CD14-positive monocyte (primary cell): ENCODE measurements around the gene KCNIP2. TPM values are rescaled to one million over a fixed set of nuclear protein-coding genes. Genes with fewer than 3 reads are reported as not detected.

Experiments used
- DNase-seq, 3 donors: peaks; one replicate each; pipeline ENCODE4 v3.0.0-alpha.2; 2011 to 2022
- H2AFZ ChIP-seq: 2 replicates; pipeline ENCODE4 v1.6.0; 2012; ENCODE audit warnings: mild to moderate bottlenecking, low read depth, low read length, inconsistent platforms; ENCODE audit not compliant: insufficient read depth, poor library complexity, severe bottlenecking
- H3K27ac ChIP-seq, 2 donors: 1 replicate in 1 of 2; 2 replicates in 1 of 2; pipeline ENCODE4 v1.5.1; 2012 to 2013; ENCODE audit warnings: low read length in 2 of 2, control low read depth in 1 of 2, inconsistent platforms in 1 of 2, low read depth in 1 of 2, mild to moderate bottlenecking in 1 of 2
- H3K27me3 ChIP-seq, 2 donors: one replicate each; pipeline versions ENCODE4 v1.6.0 to v1.6.1; 2011 to 2013; ENCODE audit warnings: low read length in 2 of 2; ENCODE audit not compliant: control insufficient read depth in 2 of 2, insufficient read depth in 2 of 2
- H3K36me3 ChIP-seq, 2 donors: replicated peaks in 1 of 2; 1 replicate in 1 of 2; 2 replicates in 1 of 2; pipeline versions ENCODE4 v1.5.1 to v1.6.1; 2012 to 2013; ENCODE audit warnings: low read length in 2 of 2, control low read depth in 1 of 2, inconsistent platforms in 1 of 2, mild to moderate bottlenecking in 1 of 2; ENCODE audit not compliant: insufficient read depth in 2 of 2, control insufficient read depth in 1 of 2
- H3K4me1 ChIP-seq, 2 donors: 1 replicate in 1 of 2; 2 replicates in 1 of 2; pipeline versions ENCODE4 v1.5.1 to v1.6.1; 2012 to 2013; ENCODE audit warnings: low read length in 2 of 2, control low read depth in 1 of 2, inconsistent platforms in 1 of 2, mild to moderate bottlenecking in 1 of 2, moderate library complexity in 1 of 2; ENCODE audit not compliant: insufficient read depth in 2 of 2, control insufficient read depth in 1 of 2
- H3K4me2 ChIP-seq: replicated peaks from 2 replicates; pipeline ENCODE3; 2012; ENCODE audit warnings: low read length, moderate library complexity, mild to moderate bottlenecking; ENCODE audit not compliant: poor library complexity, severe bottlenecking; ENCODE audit errors: extremely low read depth
- H3K4me3 ChIP-seq, 3 experiments: fragments of 200-600 bp in 1 of 3; sonication (generic) in 1 of 3; replicated peaks in 1 of 3; 1 replicate in 2 of 3; 2 replicates in 1 of 3; pipeline ENCODE4 v1.5.1; 2011 to 2013; ENCODE audit warnings: low read length in 3 of 3, mild to moderate bottlenecking in 3 of 3, control low read depth in 2 of 3, low read depth in 2 of 3, inconsistent platforms in 1 of 3, moderate library complexity in 1 of 3
- H3K79me2 ChIP-seq: 2 replicates; pipeline ENCODE4 v1.6.0; 2012; ENCODE audit warnings: mild to moderate bottlenecking, control low read depth, inconsistent platforms, low read length, moderate library complexity; ENCODE audit not compliant: insufficient read depth
- H3K9ac ChIP-seq: 2 replicates; pipeline ENCODE4 v1.6.0; 2017; ENCODE audit warnings: low read length, mild to moderate bottlenecking; ENCODE audit not compliant: insufficient read depth, poor library complexity, severe bottlenecking
- H3K9me3 ChIP-seq, 2 donors: replicated peaks in 1 of 2; 1 replicate in 1 of 2; 2 replicates in 1 of 2; pipeline versions ENCODE4 v1.5.1 to v1.6.1; 2012 to 2013; ENCODE audit warnings: low read length in 2 of 2, control low read depth in 1 of 2; ENCODE audit not compliant: control insufficient read depth in 1 of 2, insufficient read depth in 1 of 2
- H4K20me1 ChIP-seq: 2 replicates; pipeline ENCODE4 v1.6.0; 2012; ENCODE audit warnings: mild to moderate bottlenecking, low read length, control low read depth, moderate library complexity; ENCODE audit not compliant: insufficient read depth
- H3K27ac Mint-ChIP-seq, 7 donors: one replicate each; pipeline ENCODE4 v1.8.0; 2020; ENCODE audit warnings: mild to moderate bottlenecking in 7 of 7, mixed read lengths in 7 of 7, moderate library complexity in 6 of 7, inconsistent platforms in 2 of 7
- H3K27me3 Mint-ChIP-seq, 3 donors: one replicate each; pipeline ENCODE4 v1.8.0; 2021 to 2022; ENCODE audit warnings: low read depth in 3 of 3, mild to moderate bottlenecking in 3 of 3, mixed read lengths in 3 of 3, moderate library complexity in 3 of 3, inconsistent platforms in 1 of 3
- H3K36me3 Mint-ChIP-seq, 2 donors: one replicate each; pipeline ENCODE4 v1.8.0; 2020; ENCODE audit warnings: mixed read lengths in 2 of 2, inconsistent platforms in 1 of 2, mild to moderate bottlenecking in 1 of 2
- H3K4me1 Mint-ChIP-seq: one replicate; pipeline ENCODE4 v1.8.0; 2020; ENCODE audit warnings: mild to moderate bottlenecking, mixed read lengths
- H3K4me3 Mint-ChIP-seq, 2 donors: one replicate each; pipeline ENCODE4 v1.8.0; 2020; ENCODE audit warnings: mild to moderate bottlenecking in 2 of 2, mixed read lengths in 2 of 2, moderate library complexity in 1 of 2
- H3K9me3 Mint-ChIP-seq, 7 donors: one replicate each; pipeline ENCODE4 v1.8.0; 2020 to 2022; ENCODE audit warnings: mixed read lengths in 7 of 7, mild to moderate bottlenecking in 6 of 7, moderate library complexity in 6 of 7, inconsistent platforms in 2 of 7
- CTCF ChIP-seq: fragments of 200-600 bp; IDR thresholded peaks from one replicate; pipeline ENCODE4 v1.8.0; 2022; ENCODE audit warnings: antibody characterized with exemption, mild to moderate bottlenecking
- WGBS: methylation state at CpG from one replicate; pipeline ENCODE4 v1.1.5; 2013; ENCODE audit warnings: missing lambda C conversion rate; ENCODE audit not compliant: insufficient coverage; 5-methylcytosine and 5-hydroxymethylcytosine counted together
- intact Hi-C, 2 donors: fragments of 100-400 bp; cut with micrococcal nuclease; formaldehyde crosslinking; loops; one replicate each; pipeline versions ENCODE4 v1.15.0 to v1.15.1; 2023
- polyA plus RNA-seq, 3 donors: library from polyadenylated mRNA; depleted of rRNA in 1 of 3; unstranded in 2 of 3; stranded (reverse) in 1 of 3; fragments of 300-500 nt in 2 of 3; fragments of >200 nt in 1 of 3; fragmentation: Illumina TruSeq in 2 of 3; gene quantifications; 1 replicate in 2 of 3; 2 replicates in 1 of 3; pipeline ENCODE4 v1.2.3, GENCODE V29; 2012 to 2021

KCNIP2 gene
- polyA plus RNA-seq, 3 donors = 0.48 to 2.1 TPM; not detected in 1

- Histone ChIP-seq H3K36me3 (peaks cover 0 to 9% of the 10 kb centered on the region in 2 donors), H3K4me3 (no peak overlapping the region), H4K20me1 (peaks cover 6% of the 10 kb centered on the region), H3K4me2 (no peak overlapping the region), H3K4me1 (peaks cover 32 to 33% of the 10 kb centered on the region in 2 donors), H3K27ac (no peak overlapping the region), H3K9me3 (no peaks in the 10 kb centered on the region), H3K79me2 (no peaks in the 10 kb centered on the region), H3K9ac (no peak overlapping the region), H3K27me3 (no peaks in the 10 kb centered on the region), H2AFZ (no peak overlapping the region)
- 100% methylated on average over 2 of the region's 5 CpGs for WGBS
- intact Hi-C loops = no loop called here
- DNase-seq = no peak
- Mint-ChIP-seq H3K4me3 (no peak overlapping the region), H3K4me1 (peaks cover 30% of the 10 kb centered on the region), H3K9me3 (no peaks in the 10 kb centered on the region), H3K27me3 (peaks cover 0 to 2% (median 0%) of the 10 kb centered on the region in 3 donors), H3K27ac (no peak overlapping the region), H3K36me3 (peaks cover 10 to 14% of the 10 kb centered on the region in 2 donors)
- TF ChIP-seq CTCF = no peak
Observed at GRCh38 chr10:101826852-101827434, 16.7 kb downstream of the KCNIP2 start.

GRCh38 chr10:101824736-101825135 is 18.9 kb downstream of the KCNIP2 start:
- Histone ChIP-seq H3K9me3 (no peaks in the 10 kb centered on the region), H3K4me1 (peaks cover 11 to 12% of the 10 kb centered on the region in 2 donors), H3K36me3 (peaks cover 0 to 9% of the 10 kb centered on the region in 2 donors), H3K79me2 (no peaks in the 10 kb centered on the region), H3K9ac (no peak overlapping the region), H3K4me3 (no peak overlapping the region), H2AFZ (no peak overlapping the region), H4K20me1 (peaks cover 1% of the 10 kb centered on the region), H3K27ac (no peak overlapping the region), H3K27me3 (no peaks in the 10 kb centered on the region), H3K4me2 (no peak overlapping the region)
- intact Hi-C loops = no loop called here
- TF ChIP-seq CTCF = no peak
- no CpG with 5 or more reads among the region's 2 CpGs for WGBS
- Mint-ChIP-seq H3K27me3 (peaks cover 0 to 2% (median 0%) of the 10 kb centered on the region in 3 donors), H3K9me3 (no peaks in the 10 kb centered on the region), H3K4me1 (peaks cover 8% of the 10 kb centered on the region), H3K27ac (no peak overlapping the region), H3K36me3 (peaks cover 10 to 14% of the 10 kb centered on the region in 2 donors), H3K4me3 (no peak overlapping the region)
- no peak for DNase-seq
